GM12878 (cell line): ENCODE results near the gene IRS1. TPM values are rescaled to one million over a fixed set of nuclear protein-coding genes. Genes with fewer than 3 reads are reported as not detected.

Source experiments
- ATAC-seq: fragments of 200-7000 bp; cut with Tn5 transposase; 3 replicates; pipeline ENCODE4 v1.9.1; 2020; ENCODE audit warnings: mild to moderate bottlenecking, moderate library complexity
- BruUV-seq: library from RNA; stranded (reverse); fragments of 400-500 nt; replicated peaks from 2 replicates; lab custom pipeline; 2021; lab: Mats Ljungman, UMichigan
- CTCF ChIA-PET: fragments of 300-600 bp; sonication (Branson Sonifier 250); formaldehyde crosslinking; extraction: SDS; loops from one replicate; lab custom pipeline; 2021; ENCODE audit warnings: inconsistent platforms; lab: Yijun Ruan, JAX
- POLR2A ChIA-PET: fragments of 350-600 bp; formaldehyde crosslinking; extraction: SDS; loops from one replicate; lab custom pipeline; 2021; ENCODE audit warnings: inconsistent platforms; lab: Charles Lee
- RAD21 ChIA-PET: fragments of 300-600 bp; sonication (Branson Sonifier 250); formaldehyde crosslinking; loops from one replicate; lab custom pipeline; 2023; ENCODE audit warnings: antibody characterized with exemption; ENCODE audit not compliant: unreplicated experiment; lab: Charles Lee
- SMC1A ChIA-PET: fragments of 300-600 bp; sonication (Branson Sonifier 250); formaldehyde crosslinking; loops from one replicate; lab custom pipeline; 2023; ENCODE audit not compliant: unreplicated experiment, uncharacterized antibody; lab: Charles Lee
- DNase-seq: peaks from one replicate; pipeline ENCODE4 v3.0.0-alpha.2; 2011; ENCODE audit warnings: low read depth, low spot score
- FAIRE-seq: peaks from 3 replicates; lab custom pipeline; 2011; peaks lifted over from hg19 to GRCh38; lab: Jason Lieb, UNC
- H2AFZ ChIP-seq: 2 replicates; pipeline ENCODE4 v1.6.0; 2011; ENCODE audit warnings: low read depth, low read length, control low read depth; ENCODE audit not compliant: control insufficient read depth
- H3K27ac ChIP-seq: 2 replicates; pipeline ENCODE4 v1.5.1; 2011; ENCODE audit warnings: control low read depth; ENCODE audit not compliant: control insufficient read depth, insufficient read depth
- H3K27me3 ChIP-seq, 2 experiments: replicated peaks in 1 of 2; 2 replicates each; pipeline versions ENCODE4 v1.6.0 to v1.6.1; 2011; ENCODE audit warnings: low read length in 1 of 2; ENCODE audit not compliant: control insufficient read depth in 2 of 2, insufficient read depth in 2 of 2
- H3K36me3 ChIP-seq, 2 experiments: 2 replicates each; pipeline ENCODE4 v1.5.1; 2011; ENCODE audit warnings: low read length in 1 of 2; ENCODE audit not compliant: control insufficient read depth in 2 of 2, insufficient read depth in 2 of 2
- H3K4me1 ChIP-seq: 2 replicates; pipeline ENCODE4 v1.6.1; 2011; ENCODE audit warnings: mild to moderate bottlenecking, low read length, moderate library complexity, mixed read lengths; ENCODE audit not compliant: control insufficient read depth, insufficient read depth
- H3K4me2 ChIP-seq: 2 replicates; pipeline ENCODE4 v1.6.0; 2011; ENCODE audit warnings: control low read depth; ENCODE audit not compliant: control insufficient read depth, insufficient read depth
- H3K4me3 ChIP-seq: fragments of 200-600 bp; sonication (generic); 2 replicates; pipeline ENCODE4 v1.5.1; 2016
- H3K79me2 ChIP-seq: 2 replicates; pipeline ENCODE4 v1.6.0; 2011; ENCODE audit warnings: low read length; ENCODE audit not compliant: control insufficient read depth, insufficient read depth
- H3K9ac ChIP-seq: 2 replicates; pipeline ENCODE4 v1.8.0; 2011; ENCODE audit warnings: low read length, control low read depth, mixed read lengths; ENCODE audit not compliant: control insufficient read depth, insufficient read depth
- H3K9me3 ChIP-seq: replicated peaks from 3 replicates; pipeline ENCODE4 v1.5.1; 2011; ENCODE audit warnings: mild to moderate bottlenecking, low read length; ENCODE audit not compliant: control insufficient read depth, insufficient read depth
- H4K20me1 ChIP-seq: 2 replicates; pipeline ENCODE4 v1.6.0; 2011; ENCODE audit not compliant: control insufficient read depth, insufficient read depth
- BCL3 ChIP-seq: IDR thresholded peaks from 2 replicates; pipeline ENCODE4 v1.6.1; 2011; ENCODE audit warnings: borderline replicate concordance, low read depth, mild to moderate bottlenecking, moderate library complexity, low read length; ENCODE audit not compliant: insufficient read depth, poor library complexity, severe bottlenecking
- CEBPZ ChIP-seq: fragments of 150-350 bp; IDR thresholded peaks from 2 replicates; pipeline ENCODE4 v1.6.1; 2016; ENCODE audit warnings: low read depth, low read length
- IRF5 ChIP-seq: fragments of 450-650 bp; IDR thresholded peaks from 2 replicates; pipeline ENCODE4 v1.6.1; 2017; ENCODE audit warnings: borderline replicate concordance
- MTA3 ChIP-seq: IDR thresholded peaks from 2 replicates; pipeline ENCODE4 v1.6.1; 2012; ENCODE audit warnings: low read length, inconsistent platforms, borderline replicate concordance
- MYC ChIP-seq: IDR thresholded peaks from 2 replicates; pipeline ENCODE4 v1.6.1; 2011; ENCODE audit warnings: mild to moderate bottlenecking, low read length, moderate library complexity, inconsistent platforms; ENCODE audit not compliant: insufficient read depth, insufficient replicate concordance, insufficient read length, severe bottlenecking
- RUNX3 ChIP-seq: IDR thresholded peaks from 2 replicates; pipeline ENCODE4 v1.6.1; 2012; ENCODE audit warnings: low read length, inconsistent platforms
- SIN3A ChIP-seq: IDR thresholded peaks from 2 replicates; pipeline ENCODE4 v1.6.1; 2012; ENCODE audit warnings: low read depth, low read length, improper control_type of control experiment
- SREBF1 ChIP-seq: IDR thresholded peaks from 2 replicates; pipeline ENCODE4 v1.6.1; 2012; ENCODE audit warnings: mild to moderate bottlenecking, low read length
- TCF3 ChIP-seq: IDR thresholded peaks from 2 replicates; pipeline ENCODE4 v1.6.1; 2012; ENCODE audit warnings: low read depth, mild to moderate bottlenecking, low read length, borderline replicate concordance; ENCODE audit not compliant: insufficient read depth
- ZBTB4 ChIP-seq: fragments of 450-650 bp; formaldehyde crosslinking; IDR thresholded peaks from 2 replicates; pipeline ENCODE4 v1.4.0; 2022; ENCODE audit warnings: mild to moderate bottlenecking, moderate library complexity
- ZZZ3 ChIP-seq: IDR thresholded peaks from 2 replicates; pipeline ENCODE4 v1.6.1; 2011; ENCODE audit warnings: low read depth; ENCODE audit not compliant: control insufficient read depth, insufficient read length
- WGBS: methylation state at CpG from one replicate; pipeline ENCODE4 v1.1.6; 2016; ENCODE audit warnings: low lambda C conversion rate; ENCODE audit not compliant: insufficient replicate concordance, insufficient coverage; ENCODE audit errors: missing lambda C conversion rate; 5-methylcytosine and 5-hydroxymethylcytosine counted together
- in situ Hi-C: fragments of 300-500 bp; cut with MboI; formaldehyde crosslinking; loops from 9 replicates; pipeline ENCODE4 v1.14.3; 2018; ENCODE audit warnings: mixed read lengths
- intact Hi-C: fragments of 100-400 bp; cut with micrococcal nuclease; formaldehyde crosslinking; loops from one replicate; pipeline ENCODE4 v1.14.2; 2022; ENCODE audit not compliant: unreplicated experiment
- polyA plus RNA-seq, 11 experiments: library from polyadenylated mRNA; depleted of rRNA in 4 of 11; unstranded in 6 of 11; stranded (reverse) in 5 of 11; fragments of >200 nt; fragmentation: Nextera tagmentation in 4 of 11; fragmentation: Illumina TruSeq in 1 of 11; extraction: Ambion mirVana in 4 of 11; extraction: Trizol in 1 of 11; gene quantifications; 1 replicate in 1 of 11; 2 replicates in 10 of 11; pipeline versions ENCODE4 v1.2.1 to v1.2.3, GENCODE V29; 2011 to 2016; ENCODE audit warnings: inconsistent platforms in 2 of 11, missing spikeins in 2 of 11, low read depth in 1 of 11
- total RNA-seq, 4 experiments: library from RNA; depleted of rRNA in 3 of 4; stranded (reverse); fragments of >200 nt in 3 of 4; fragmentation: Illumina TruSeq in 1 of 4; extraction: Trizol in 1 of 4; gene quantifications; 2 replicates each; pipeline versions ENCODE4 v1.2.1 to v1.2.3, GENCODE V29; 2013 to 2021

The IRS1 gene
- total and polyA plus RNA-seq, 10 of the 15 experiments (the other 5 are each of a cell fraction or from before 2014, with no cell fraction given) = 0.03 to 1.7 (median 0.34) TPM

- no peak for TF ChIP-seq ZBTB4 (CRISPR knock-in tag)
- peak; percentile 99 for TF ChIP-seq MTA3
- no peak for TF ChIP-seq MYC
- TF ChIP-seq ZZZ3 = no peak
- peak; percentile 39; the same call in 1 of the 2 replicates for TF ChIP-seq TCF3
- TF ChIP-seq SIN3A = no peak
Observed at GRCh38 chr2:226772389-226773179, 27.0 kb downstream of the IRS1 start (continued).

GRCh38 chr2:226771067-226771466 lies 28.6 kb downstream of the IRS1 start:
- intact Hi-C loops (no loop called here), in situ Hi-C loops (no loop called here)
- ChIA-PET SMC1A (interaction anchor here (0.5 to 4.9 kb wide), 3 partner anchors 11 to 223 kb away, joined by 3 to 26 read pairs (median 10); no protein-coding TSS in a partner anchor), CTCF (interaction anchor here (1.0 kb wide), 1 partner anchor 555 kb away, joined by 3 read pairs; no protein-coding TSS in a partner anchor), RAD21 (interaction anchor here (0.8 kb wide), 1 partner anchor 85 kb away, joined by 3 read pairs; no protein-coding TSS in a partner anchor), POLR2A (no interaction called here)
- no peaks in the 10 kb centered on the region for H3K79me2 ChIP-seq
- DNase-seq = no peak
- no peaks in the 10 kb centered on the region for H3K36me3 ChIP-seq
- no TSS peak for BruUV-seq
- H3K9ac ChIP-seq = no peak overlapping the region
- no peak overlapping the region for H3K4me2 ChIP-seq
- 47% methylated on average over 6 of the region's 6 CpGs for WGBS
- no peaks in the 10 kb centered on the region; the same call in 1 of the 2 replicates for H4K20me1 ChIP-seq
- no peak overlapping the region for H3K4me3 ChIP-seq
- no peak overlapping the region for H2AFZ ChIP-seq
- no peak for ATAC-seq
- H3K27ac ChIP-seq = no peak overlapping the region
- no peak for FAIRE-seq
- H3K9me3 ChIP-seq = peaks cover 5% of the 10 kb centered on the region; the same call in 2 of the 3 replicates
- H3K4me1 ChIP-seq = peaks cover 14% of the 10 kb centered on the region
- no peaks in the 10 kb centered on the region for H3K27me3 ChIP-seq
- no peak for TF ChIP-seq SREBF1
- no peak for TF ChIP-seq IRF5
- TF ChIP-seq RUNX3 = no peak
- no peak for TF ChIP-seq BCL3
- no peak for TF ChIP-seq CEBPZ
